Choroid plexus epithelial cell (primary cell): ENCODE measurements around the gene CELF4.

ENCODE experiments used
- DNase-seq: peaks from one replicate; pipeline ENCODE4 v3.0.0-alpha.2; 2010; ENCODE audit warnings: low read depth
- H3K4me3 ChIP-seq: 2 replicates; pipeline ENCODE4 v1.5.1; 2011; ENCODE audit warnings: low read depth, mild to moderate bottlenecking, control low read depth, low read length, moderate library complexity
- CTCF ChIP-seq: conservative IDR thresholded peaks from 2 replicates; pipeline ENCODE4 v1.5.1; 2011; ENCODE audit warnings: low read depth, mild to moderate bottlenecking, control low read depth, inconsistent platforms, low read length, moderate library complexity

The CELF4 gene

DNA sequence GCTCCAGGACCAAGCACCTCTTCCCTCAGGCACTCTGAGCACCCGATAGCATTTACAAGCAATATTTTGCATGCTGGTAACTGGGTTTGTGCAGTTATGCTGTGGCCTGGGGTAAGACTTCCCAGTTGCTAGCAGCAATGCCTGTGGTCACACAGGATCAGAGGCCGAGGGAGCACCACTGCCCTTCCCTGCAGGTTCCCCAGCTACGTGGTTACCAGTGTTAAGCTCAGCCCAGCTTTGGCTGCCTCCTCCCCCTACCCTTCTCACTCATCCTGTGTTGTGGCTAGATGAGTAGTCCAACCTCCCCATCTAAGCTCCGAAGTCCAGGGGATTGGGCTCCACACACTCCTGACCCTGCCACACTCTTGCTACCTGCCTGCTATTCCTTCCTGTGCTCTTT is 141.1 kb downstream of the CELF4 start:
- TF ChIP-seq CTCF: no peak
- no peak overlapping the region for H3K4me3 ChIP-seq
- DNase-seq: no peak

DNA sequence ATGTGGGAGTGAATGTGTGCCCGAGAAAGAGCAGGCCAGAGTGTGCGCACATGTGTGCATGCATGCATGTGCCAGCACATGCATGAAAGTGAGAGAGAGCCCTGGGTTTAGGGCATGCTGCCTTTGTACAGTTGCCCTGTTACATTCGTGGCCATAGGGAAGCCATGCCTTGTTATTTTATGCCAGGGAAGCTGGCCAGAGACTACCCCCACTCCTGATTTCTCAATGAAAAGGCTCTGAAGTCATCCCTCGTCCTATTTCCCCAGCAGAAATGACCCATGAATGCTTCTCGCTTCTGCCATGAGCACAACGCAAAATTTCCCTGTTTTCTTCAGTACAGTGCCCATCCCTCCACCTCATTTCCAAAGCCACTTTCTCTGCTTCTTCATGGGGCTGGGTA is 143.0 kb downstream of the CELF4 start:
- TF ChIP-seq CTCF: no peak
- DNase-seq: no peak
- no peak overlapping the region for H3K4me3 ChIP-seq

DNA sequence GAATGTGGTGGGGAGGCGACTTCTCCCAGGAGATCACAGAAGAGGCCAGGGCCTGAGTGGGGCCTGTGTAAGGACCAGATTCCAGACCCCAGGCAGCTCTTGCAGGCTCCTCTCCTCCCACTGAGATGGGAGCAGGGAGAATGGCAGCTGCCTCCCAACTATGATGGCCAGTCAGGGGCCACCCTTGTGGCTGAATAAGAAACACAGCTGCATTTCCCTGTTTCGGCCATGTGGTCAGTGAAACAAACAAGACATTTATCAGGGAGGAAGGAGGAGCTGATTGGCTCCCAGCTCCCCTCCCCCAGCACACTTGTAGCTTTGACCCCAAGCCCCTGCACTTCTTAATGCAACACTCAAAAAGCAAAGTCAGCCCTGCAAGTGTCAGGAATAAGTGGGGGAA is 143.5 kb downstream of the CELF4 start:
- DNase-seq: no peak
- no peak for TF ChIP-seq CTCF
- H3K4me3 ChIP-seq: no peak overlapping the region

DNA sequence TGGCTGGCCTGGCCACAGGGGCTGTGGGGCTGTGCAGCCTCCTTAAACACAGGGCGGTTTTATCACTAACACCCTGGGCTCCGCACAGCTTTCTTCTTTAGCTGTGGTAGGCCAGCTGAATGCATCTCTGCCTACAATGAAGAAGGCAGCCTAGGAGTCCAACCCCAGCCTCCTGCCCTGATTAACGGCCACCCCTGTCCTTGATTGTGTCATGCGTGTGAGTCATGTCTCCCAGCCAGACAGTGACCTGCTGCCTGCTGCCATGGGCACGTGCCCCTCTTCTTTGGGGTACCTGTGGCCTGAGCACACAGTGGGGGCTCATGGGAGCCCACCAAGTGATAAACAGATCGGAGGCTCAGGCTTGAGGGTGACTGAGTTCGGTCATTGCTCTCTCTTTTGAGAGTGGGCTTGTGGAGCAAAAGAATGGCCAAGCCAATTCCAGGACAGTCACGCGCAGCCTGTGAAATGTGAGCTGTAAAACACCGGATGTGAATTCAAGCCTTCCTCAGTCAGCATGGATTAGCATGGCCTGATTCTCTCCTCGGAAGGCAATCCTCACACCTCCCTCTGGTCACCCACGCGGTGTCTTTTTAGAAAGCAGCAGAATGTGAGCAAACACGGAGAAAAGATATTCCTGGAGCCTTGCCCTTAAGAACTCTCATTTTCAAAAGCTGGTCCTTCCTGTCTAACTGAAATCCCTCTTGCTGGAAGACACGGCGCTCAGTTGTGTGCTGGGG is 144.1 kb downstream of the CELF4 start:
- TF ChIP-seq CTCF: no peak
- no peak overlapping the region for H3K4me3 ChIP-seq
- no peak for DNase-seq

DNA sequence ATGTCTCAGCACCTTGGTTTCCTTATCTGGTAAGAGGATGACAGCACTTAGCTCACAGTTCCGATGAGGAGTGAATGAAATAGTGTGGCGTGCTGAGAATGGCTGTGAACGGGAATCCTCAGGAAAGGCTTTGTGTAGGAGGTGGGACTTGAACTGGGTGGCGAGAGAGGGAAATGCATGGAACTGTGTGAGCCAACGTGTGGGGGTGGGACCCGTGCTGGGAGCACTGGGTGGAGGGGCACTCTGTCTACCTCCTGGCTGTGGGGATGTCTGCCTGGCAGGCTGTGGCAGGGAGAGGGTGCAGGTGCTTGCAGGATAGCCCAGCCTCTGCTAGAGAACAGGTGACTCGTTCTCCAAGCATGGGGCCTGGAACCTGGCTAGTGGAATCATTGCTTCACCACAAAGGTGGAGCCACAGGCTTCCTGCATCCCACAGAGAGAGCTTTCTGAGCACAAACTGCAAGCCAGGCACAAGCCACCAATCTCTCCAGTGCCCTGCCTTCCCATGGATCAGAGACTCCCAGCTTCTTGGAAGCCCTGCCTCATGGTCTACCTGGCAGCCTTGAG is 145.2 kb downstream of the CELF4 start:
- TF ChIP-seq CTCF: no peak
- no peak overlapping the region for H3K4me3 ChIP-seq
- no peak for DNase-seq

- TF ChIP-seq CTCF: no peak
- DNase-seq: no peak
- no peak overlapping the region for H3K4me3 ChIP-seq
Measured at GRCh38 chr18:37419866-37420265, 145.7 kb downstream of the CELF4 start.

GRCh38 chr18:37419315-37419714 is 146.3 kb downstream of the CELF4 start:
- no peak for TF ChIP-seq CTCF
- no peak overlapping the region for H3K4me3 ChIP-seq
- no peak for DNase-seq
